Activated CD4-positive, alpha-beta T cell treated with anti-CD3 and anti-CD28 coated beads, Interleukin-2, amount 50 U/mL, for 24 hours (primary cell): ENCODE measurements around the gene ADD2.

Experiments used
- DNase-seq, 2 donors: peaks; one replicate each; pipeline ENCODE4 v3.0.0-alpha.2; 2020; ENCODE audit warnings: low read depth in 1 of 2, low spot score in 1 of 2

ADD2 gene

DNA sequence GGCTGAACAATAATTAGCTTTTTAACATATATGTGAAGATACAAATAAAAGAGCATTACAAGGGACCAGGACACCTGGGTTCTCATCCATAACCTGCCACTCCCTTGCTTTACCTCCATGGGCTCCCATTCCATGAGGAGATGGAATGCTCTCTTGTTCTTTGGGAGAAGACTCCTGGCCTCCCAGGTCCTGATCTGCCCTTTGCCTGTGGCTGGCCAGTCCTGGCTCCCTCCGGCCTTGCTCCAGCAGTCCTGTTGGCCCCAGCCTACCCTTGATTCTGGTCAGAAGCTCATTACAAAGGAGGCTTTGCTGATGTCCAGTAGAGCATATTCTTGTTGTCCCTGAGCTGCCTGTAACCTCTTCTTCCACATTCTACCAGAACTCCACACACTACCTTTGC is 60.3 kb downstream of the ADD2 start:
- DNase-seq, result no peak

DNA sequence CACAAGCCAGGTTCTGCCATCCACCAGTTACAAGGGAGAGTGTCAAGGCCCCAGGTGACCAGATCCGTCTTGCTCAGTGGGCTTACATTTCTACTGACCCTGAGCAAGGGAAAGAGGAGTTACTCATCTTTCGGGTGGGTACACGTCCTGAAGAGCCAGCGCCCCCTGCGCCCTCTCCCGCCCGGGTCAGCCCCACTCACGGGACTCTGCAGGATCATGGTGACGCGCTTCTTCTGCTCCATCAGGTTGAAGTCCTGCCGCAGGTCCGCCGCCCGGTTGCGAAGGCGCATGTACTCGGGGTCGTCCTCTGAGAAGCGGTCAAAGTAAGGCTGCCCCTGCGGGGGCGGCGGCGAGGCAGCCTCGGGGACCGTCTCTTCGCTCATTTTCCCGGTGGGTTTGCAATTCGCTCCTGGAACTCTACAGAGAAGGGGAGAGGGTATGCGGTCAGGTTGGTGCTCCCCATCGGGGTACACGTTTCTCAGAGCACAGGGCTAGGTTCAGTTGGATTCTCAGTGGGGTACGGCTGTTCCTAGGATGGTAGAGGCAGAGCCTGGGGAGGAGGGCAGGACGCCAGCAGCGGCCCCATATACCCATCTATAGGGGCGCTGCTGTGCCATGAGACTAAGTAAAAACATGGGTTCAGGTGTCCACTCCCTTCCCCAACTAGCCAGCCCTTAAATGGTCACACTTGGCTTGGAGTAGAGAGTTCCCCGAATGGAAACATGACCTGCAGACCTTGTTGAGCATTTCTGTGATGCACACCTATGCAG is 61.8 kb downstream of the ADD2 start:
- no peak for DNase-seq

DNA sequence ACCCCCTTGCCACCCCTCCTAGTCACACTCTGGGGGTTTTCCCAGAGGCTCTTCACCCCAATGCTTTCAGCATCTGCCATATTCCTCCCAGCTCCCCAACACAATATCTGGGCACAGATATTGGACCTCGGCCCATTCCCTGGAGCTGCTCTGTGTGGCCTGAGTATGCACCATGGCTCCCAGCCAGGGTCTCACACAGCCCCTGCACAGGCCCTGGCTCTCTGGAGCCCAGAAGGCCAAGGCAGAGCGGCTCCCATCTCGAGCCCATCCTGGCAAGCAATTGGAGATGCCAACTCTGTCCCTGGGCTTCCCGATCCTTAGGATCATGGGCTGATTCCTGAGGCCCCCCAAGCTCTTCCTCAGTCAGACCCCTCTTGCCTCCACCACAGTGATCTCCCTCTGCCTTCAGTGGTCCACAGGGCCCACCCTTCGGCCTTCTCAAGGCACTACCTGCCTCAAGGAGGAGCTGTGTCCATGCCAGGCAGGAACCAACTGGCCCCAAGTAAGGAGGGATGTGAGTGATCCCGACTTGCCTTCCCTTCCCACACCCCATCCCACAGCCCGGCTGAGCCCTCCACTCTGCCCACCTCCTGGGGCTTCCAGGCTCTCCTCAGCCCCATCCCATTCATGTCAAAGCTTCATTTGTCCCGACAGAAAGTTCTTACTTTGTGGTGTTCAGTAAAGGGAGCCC is 62.7 kb downstream of the ADD2 start:
- DNase-seq, result no peak

DNA sequence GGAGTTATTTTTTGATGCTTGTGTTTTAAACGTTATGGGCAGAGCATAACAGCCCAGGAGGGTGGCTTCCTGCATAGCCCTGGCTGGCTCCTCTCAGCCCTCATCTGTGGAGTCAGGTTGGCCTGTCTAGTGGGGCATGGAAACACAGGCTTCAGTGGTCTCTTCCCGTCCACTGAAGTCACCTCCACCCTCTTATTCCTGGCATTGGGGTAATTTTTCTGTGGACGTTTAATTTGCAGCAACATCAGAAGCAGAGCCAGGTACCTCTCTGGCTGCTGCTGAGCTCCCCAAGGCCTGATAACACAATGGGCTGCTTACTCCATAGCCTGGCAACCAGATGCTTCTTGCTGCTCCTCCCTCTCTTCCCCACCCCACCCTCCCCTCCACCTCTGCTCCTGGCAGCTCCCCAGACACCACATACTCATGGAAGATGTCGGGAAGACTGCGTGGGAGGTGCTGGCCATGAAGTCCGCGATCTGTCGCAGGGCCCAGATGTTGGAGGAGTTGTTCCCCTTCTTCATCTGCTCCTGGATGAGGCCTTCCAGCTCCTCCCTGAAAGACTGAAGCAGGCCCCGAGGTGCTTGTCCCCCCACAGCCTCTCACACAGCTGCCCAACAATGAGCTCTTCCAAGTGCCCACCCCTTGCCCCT is 64.0 kb downstream of the ADD2 start:
- no peak for DNase-seq

DNA sequence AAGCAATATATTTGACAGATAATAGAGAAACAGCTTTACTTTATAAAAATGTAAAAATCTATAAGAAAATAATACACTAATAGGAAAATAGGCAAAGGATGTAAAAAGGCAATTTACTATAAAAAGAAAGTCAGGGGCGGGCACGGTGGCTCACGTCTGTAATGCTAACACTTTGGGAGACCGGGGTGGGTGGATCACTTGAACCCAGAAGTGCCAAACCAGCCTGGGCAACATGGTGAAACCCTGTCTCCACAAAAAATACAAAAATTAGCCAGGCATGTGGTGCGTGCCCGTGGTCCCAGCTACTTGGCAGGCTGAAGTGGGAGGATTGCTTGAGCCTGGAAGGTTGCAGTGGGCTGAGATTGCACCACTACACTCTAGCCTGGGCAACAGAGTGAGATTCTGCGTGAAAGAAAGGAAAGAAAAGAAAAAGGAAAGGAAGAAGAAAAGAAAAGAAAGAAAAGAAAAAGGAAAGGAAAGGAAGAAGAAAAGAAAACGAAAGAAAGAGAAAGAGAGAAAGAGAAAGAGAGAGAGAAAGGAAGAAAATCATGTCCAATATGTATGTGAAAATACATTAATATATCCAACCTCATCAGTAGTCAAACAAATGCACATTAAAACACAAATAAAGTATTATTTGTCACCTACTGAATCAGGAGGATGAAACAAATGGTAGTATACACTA is 65.1 kb downstream of the ADD2 start:
- DNase-seq, result no peak

DNA sequence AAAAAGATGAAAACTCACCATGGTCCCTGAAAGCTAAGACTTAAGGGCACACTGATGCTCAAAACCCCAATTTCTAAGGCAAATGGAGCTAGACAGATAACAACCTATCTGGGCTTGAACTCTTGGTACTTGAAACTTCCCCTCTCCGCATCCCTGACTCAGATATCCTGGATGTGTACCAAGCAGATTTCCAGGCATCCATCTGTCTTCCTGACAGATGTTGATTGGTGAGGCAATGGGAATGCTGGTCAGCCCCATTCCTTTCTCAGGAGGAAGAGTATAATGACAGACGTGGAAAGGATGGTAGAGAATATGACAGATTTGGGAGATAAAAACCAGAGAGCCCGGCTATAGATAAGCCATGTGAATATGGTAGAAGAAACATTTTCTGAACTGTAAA is 69.2 kb downstream of the ADD2 start:
- DNase-seq, result no peak

DNA sequence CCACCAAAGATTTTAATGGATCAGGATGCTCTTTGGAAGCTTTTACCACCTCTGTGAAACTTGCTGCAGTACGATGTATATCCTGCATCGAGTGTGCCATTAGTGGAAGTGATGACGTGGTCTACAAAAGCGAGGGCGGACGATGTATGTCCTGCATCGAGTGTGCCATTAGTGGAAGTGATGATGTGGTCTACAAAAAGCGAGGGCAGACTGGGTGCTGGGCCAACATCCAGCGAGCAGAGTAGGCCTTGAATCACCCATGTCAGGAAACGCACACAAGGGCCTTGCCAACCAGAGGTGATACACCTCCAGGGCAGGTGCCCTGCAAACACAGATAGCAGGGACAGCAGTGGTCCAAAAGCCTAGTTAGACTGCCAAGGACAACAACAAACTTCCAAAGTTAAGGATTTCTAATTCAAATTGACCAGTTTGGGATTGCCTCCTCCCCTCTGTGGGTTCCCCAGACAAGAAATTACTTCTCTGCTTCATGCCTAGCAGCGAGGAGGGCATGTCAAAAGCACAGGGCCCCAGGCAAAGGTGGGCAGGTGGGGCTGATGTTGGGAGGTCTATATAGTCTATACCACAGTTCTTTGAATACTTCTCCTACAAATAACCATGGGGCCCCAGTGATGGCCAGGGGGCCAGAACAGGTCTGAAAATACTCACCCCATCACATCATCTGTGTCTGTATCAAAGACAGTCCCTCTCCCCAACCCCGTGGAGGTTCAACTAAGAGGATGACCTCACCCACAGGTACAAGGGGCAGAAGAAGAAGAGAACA is 70.2 kb downstream of the ADD2 start:
- DNase-seq, result no peak

DNA sequence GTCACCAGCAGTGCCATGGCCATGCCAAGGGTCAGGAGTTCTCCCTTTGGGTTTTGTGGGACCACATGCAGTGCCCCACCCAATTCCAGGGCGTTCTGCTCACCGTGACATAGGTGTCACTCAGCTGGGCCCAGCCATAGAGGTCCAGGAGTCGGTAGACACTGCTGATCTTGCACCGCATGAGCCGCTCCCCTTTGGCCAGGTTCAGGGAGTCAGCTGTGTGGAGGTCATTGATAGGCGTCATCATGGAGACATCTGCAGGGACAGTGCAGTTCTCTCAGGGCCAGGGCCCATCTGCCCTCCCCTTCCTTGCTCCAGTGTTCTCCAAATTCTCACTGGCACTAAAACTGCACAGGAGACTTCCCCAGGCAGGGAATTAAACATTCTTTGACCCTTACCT is 71.9 kb downstream of the ADD2 start:
- DNase-seq, result no peak

DNA sequence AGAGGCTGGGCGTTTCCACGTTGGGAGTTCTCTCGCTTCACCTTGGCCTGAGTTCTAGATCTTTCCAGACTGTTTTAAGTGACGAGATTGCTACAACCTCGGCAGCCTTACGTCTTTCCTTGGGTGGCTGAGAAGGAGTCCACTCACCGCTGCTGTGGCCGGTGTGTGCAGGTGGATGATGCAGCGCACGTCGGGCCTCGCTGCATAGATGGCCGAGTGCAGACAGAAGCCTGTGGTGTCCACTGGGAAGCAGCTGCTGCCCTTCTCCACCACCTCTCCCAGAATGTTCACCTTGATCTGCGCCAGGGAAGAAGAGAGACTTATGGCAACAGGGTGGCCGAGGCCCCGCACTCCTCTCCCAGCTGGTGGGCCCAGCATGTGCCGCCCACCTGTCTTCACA is 75.7 kb downstream of the ADD2 start:
- no peak for DNase-seq

DNA sequence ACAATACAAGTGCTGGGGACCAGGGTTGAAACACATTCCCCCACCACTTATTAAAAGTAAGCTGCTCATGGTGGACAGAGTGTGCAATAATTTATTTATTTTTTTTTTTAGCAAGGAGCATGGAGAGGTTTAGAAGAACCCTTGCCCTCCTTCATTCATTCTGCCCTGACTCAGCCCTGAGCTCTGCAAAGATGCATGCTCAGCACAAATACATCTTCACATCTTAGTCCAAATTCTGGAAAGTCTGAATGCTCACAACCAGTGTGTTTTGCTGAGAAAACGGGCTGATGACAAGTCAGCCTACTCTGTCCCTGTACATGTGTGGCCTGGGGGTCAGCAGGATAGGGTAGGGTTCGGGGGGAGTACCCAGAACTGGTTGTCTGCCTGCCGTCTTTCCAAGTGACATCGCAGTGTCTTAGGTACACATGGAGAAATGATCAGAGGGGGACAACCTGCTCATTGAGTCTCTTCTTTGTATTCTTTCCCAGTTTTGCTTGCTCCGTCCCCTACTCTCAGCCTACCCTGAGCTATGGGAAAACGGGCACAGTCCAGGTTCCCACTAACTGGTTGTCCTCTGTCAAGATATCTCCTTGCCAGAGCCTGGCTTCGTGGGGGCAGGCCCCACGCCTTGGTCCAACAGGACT is 76.4 kb downstream of the ADD2 start:
- DNase-seq, result no peak

DNA sequence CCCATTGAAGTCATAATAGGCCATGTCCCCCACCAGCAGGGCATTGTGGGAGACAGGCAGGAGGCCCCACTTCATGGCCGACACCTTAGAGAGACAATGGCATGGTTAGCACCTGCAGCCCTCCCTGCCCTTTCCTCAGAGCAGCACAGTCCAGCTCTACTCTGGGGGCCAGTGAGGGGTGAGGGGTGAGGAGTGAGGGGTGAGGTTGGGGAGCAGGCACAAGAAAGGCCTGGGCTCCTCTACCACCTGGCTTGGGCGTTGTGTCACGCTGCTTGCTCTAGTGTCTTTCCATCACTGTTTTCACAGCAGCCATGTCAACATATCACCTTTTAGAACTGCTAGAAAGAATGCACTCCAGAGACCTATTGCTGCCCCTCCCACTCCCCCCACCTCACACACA is 77.2 kb downstream of the ADD2 start:
- no peak for DNase-seq

DNA sequence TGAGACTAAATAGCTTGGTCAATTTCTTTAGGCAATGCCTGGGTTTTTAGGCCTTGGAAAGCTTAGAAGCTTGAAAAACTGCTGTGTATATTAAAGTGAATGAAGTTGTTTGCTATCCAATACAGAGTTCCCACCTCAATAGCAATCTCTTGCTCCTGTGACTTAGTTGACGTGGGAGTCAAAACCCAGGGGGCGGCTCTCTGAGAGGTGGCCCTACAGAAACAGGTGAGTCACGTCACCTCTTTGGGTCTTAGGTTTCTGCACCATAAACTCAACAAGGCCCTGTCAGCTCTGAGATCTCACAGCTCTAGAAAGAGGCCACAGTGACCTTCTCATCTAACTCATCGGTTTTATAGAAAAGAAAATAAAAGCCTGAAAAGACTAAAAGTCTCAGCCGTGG is 79.6 kb downstream of the ADD2 start:
- DNase-seq, result no peak

DNA sequence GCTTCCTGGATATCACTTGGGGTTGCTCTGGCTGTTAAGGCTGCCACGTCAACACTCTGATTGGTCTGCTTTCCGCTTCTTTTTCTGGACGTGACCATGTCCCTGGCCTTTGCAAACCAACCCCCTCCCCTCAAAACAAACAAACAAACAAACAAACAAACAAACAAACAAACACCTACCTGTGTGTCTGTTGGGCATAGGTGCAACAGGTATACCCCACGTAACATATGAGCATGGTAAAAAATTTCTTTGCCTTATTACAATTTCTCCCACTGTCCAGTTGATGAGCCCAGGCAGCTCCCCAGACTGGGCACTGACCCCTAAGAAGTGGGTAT is 80.6 kb downstream of the ADD2 start:
- DNase-seq, result no peak

DNA sequence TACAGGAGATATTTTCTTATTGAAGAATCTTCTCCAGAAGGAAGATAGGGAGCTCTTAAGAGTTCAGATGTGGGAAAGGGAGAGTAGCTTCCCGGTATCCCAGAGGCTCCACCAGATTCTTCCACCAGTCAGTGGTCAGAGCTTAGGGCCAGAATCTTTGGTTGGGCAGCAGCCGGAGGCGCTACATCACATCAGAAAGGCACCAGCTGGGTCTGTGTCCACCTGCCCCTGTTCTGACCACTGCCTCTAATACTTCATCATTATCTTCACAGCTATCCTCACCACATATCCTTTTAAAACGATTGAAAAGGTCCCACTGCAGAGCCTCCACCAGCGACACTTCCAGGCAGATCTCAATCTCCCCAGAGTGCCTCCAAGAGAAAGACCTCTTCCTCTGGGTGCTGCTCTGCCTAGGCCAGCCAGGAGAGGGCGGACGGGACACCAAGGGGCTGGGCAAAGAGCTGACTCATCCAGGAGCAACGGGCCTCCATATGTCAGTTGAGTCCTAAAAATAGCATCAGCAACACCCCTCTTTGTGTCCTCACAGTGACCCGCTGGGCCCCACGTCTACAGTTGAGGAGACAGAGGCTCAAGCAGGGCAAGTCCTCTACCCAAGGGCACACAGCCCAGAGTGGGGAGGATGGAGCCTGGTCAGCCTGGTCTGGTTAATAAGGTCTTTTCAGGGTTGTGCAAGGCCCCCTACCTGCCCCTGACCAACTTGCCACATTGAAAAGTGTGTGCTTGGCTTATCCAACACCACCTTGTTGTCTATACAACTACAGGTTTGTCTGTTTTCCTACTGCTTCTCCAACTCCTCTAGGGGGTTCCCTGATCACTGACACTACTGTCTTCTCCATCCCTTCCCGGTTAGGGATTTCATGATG is 81.2 kb downstream of the ADD2 start:
- DNase-seq, result no peak

DNA sequence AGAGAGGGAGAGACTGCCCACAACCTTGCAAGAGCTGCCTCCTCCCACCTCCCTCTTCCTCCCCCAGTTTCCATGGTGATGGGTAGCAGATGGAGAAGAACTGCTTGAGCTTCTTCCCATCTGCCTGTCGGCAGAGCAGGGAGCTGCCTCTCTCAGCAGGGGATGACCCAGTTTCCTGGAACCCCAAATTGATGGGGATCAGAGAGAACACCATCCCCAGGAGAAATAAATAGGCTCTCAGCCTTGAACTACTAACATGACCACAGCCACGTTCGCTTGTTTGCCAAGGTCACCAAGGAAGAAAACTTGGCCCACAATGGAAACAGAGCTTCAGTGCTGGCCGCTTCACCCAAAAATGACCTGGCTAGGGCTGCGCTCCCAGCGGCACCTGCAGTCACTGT is 82.2 kb downstream of the ADD2 start:
- DNase-seq, result no peak

DNA sequence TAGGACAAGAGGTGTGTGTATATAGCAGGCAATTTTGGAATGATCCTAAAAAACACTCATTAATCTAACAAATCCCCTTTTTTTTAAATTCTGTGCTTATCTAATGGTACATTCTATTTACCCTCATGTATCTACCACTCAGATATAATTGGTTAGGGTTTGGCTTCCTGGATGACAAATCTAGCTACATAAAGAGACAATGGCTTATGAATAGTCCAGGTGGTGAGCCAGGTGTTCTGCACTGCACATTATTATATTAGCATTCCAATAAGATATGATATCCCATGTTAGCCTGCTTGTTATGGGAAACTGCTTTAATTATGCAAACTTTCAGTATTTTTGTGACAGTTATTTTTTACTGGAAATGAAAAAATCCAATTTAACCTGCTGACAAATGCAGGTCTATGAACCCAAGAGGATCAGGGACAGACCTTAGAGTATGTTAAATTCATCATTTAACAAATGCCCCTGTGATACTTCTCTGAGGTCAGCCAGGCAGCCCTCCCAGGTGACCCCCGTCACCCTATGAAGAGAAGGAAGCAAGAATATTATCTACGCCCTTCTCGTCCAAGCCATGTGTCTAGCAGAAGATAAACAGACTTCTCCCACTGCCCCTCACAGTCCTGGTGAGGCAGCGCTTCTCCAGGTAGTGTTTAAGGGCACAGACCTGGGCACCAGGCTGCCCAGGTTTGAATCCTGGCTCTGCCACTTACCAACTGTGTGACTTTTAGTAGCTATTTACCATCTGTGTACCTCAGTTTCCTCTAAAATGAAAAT is 83.0 kb downstream of the ADD2 start:
- DNase-seq, result no peak

DNA sequence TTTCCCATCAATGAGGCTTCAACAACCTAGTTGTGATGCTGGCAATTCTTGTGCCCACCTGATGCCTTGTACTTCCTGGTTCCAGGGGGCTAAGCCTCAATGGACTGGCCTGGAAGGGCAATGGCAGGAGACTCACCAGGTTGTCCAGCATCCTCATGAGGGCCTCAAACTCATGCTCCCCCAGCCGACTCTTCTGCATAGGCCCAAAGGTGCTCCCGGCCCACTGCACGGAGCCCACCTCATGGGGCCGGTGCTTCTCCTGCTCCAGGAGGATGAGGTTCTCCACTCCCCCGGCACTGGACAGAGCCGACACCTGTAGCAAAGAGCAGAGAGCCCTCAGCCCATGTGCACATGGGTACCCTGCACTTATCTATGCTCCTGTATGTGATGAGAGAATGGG is 84.5 kb downstream of the ADD2 start:
- no peak for DNase-seq

DNA sequence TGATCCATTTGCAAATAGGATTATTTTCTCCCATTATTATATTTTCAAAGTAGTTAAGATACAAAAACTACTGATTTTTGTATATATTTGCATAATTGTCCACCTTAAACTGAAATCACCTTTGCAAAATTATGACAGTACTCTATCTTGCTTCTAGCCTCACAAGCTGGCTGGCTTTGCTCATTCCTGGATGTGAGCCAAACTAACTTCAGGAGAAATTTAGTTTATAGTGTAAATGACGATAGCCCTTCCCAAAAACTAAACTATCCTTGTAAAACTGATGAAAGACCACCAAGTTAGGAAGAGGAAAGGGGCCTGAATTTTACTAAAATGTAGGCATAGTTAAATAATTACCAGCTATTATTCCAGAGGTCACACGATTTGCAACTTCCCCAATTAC is 87.3 kb downstream of the ADD2 start:
- DNase-seq, result no peak

DNA sequence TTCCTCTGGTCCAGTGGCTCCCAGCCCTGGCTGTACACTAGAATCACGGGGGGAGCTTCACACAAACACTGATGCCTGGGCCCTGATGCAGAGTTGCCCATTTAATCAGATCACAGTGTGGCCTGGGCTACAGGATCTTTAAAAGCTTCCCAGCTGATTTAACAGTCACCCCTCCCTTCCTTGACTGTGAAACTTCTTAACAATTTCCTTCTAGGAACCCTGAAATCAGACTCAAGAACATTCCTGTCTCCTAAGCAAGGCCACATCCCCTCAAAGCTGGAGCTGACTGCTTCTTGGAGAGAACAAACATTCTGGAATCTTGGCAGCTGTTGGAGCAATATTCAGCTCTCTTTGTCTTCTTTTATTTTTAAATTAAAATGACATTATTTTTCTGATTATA is 88.7 kb downstream of the ADD2 start:
- no peak for DNase-seq
